Natural killer cell (primary cell): ENCODE results near the gene ARHGAP26. TPM values are rescaled to one million over a fixed set of nuclear protein-coding genes. Genes with fewer than 3 reads are reported as not detected.

Source experiments
- ATAC-seq, 3 donors: fragments of 150-1000 bp in 2 of 3; fragments of 200-7000 bp in 1 of 3; cut with Tn5 transposase; 1 replicate in 1 of 3; 2 replicates in 2 of 3; pipeline ENCODE4 v1.10.0; 2021; ENCODE audit warnings: mild to moderate bottlenecking in 2 of 3, moderate library complexity in 2 of 3
- DNase-seq, 2 donors: peaks; one replicate each; pipeline versions ENCODE4 v3.0.0 to v3.0.0-alpha.2; 2013 to 2021; ENCODE audit warnings: mixed read lengths in 1 of 2
- H3K27ac ChIP-seq: one replicate; pipeline ENCODE4 v1.5.1; 2013; ENCODE audit warnings: mild to moderate bottlenecking, low read length
- H3K27me3 ChIP-seq: one replicate; pipeline ENCODE4 v1.6.1; 2013; ENCODE audit warnings: low read length; ENCODE audit not compliant: control insufficient read depth, insufficient read depth
- H3K36me3 ChIP-seq: one replicate; pipeline ENCODE4 v1.6.1; 2013; ENCODE audit warnings: low read length; ENCODE audit not compliant: control insufficient read depth, insufficient read depth
- H3K4me1 ChIP-seq: one replicate; pipeline ENCODE4 v1.6.1; 2013; ENCODE audit warnings: low read length; ENCODE audit not compliant: control insufficient read depth, insufficient read depth
- H3K4me3 ChIP-seq: one replicate; pipeline ENCODE4 v1.5.1; 2013; ENCODE audit warnings: low read length
- H3K9me3 ChIP-seq: one replicate; pipeline ENCODE4 v1.6.1; 2013; ENCODE audit warnings: low read length; ENCODE audit not compliant: control insufficient read depth, insufficient read depth
- H3K27ac Mint-ChIP-seq, 2 donors: one replicate each; pipeline ENCODE4 v1.8.0; 2022; ENCODE audit warnings: mild to moderate bottlenecking in 2 of 2, mixed read lengths in 2 of 2, moderate library complexity in 1 of 2
- H3K27me3 Mint-ChIP-seq, 2 donors: one replicate each; pipeline ENCODE4 v1.8.0; 2022; ENCODE audit warnings: low read depth in 2 of 2, mixed read lengths in 2 of 2
- H3K36me3 Mint-ChIP-seq: one replicate; pipeline ENCODE4 v1.8.0; 2022; ENCODE audit warnings: mixed read lengths
- H3K4me1 Mint-ChIP-seq, 2 donors: one replicate each; pipeline ENCODE4 v1.8.0; 2022; ENCODE audit warnings: mixed read lengths in 2 of 2
- H3K4me3 Mint-ChIP-seq: one replicate; pipeline ENCODE4 v1.8.0; 2022; ENCODE audit warnings: mild to moderate bottlenecking, moderate library complexity, mixed read lengths
- H3K9me3 Mint-ChIP-seq, 2 donors: one replicate each; pipeline ENCODE4 v1.8.0; 2022; ENCODE audit warnings: mixed read lengths in 2 of 2
- CTCF ChIP-seq: fragments of 200-600 bp; IDR thresholded peaks from one replicate; pipeline ENCODE4 v1.8.0; 2022; ENCODE audit warnings: antibody characterized with exemption
- WGBS: methylation state at CpG from one replicate; pipeline ENCODE4 v1.1.7; 2013; ENCODE audit warnings: missing lambda C conversion rate; ENCODE audit not compliant: insufficient coverage; 5-methylcytosine and 5-hydroxymethylcytosine counted together
- intact Hi-C: fragments of 100-400 bp; cut with micrococcal nuclease; formaldehyde crosslinking; loops from one replicate; pipeline ENCODE4 v1.14.2; 2022
- total RNA-seq, 4 donors: library from RNA; stranded (reverse); fragments of 120-200 nt in 1 of 4; gene quantifications; one replicate each; pipeline versions ENCODE4 v1.2.3 to v1.2.4, GENCODE V29; 2013 to 2022

The ARHGAP26 gene
- total RNA-seq, 3 donors from 2014 or later (not counting 1 experiment from before 2014, with no cell fraction given), result 153 to 159 (median 158) TPM

- no peaks in the 10 kb centered on the region for H3K27me3 ChIP-seq
- no CpG with 5 or more reads among the region's 2 CpGs for WGBS
- no peaks in the 10 kb centered on the region for H3K4me1 ChIP-seq
- no peak for DNase-seq
- Mint-ChIP-seq H3K36me3 (peaks cover 24% of the 10 kb centered on the region), H3K27ac (no peak overlapping the region), H3K4me3 (no peak overlapping the region), H3K9me3 (no peaks in the 10 kb centered on the region), H3K4me1 (peaks cover 0 to 9% of the 10 kb centered on the region in 2 donors), H3K27me3 (no peaks in the 10 kb centered on the region)
- H3K4me3 ChIP-seq, result no peak overlapping the region
- no peak for TF ChIP-seq CTCF
- H3K9me3 ChIP-seq, result no peaks in the 10 kb centered on the region
- no peak overlapping the region for H3K27ac ChIP-seq
- ATAC-seq, result no peak
- intact Hi-C loops, result no loop called here
- H3K36me3 ChIP-seq, result peaks cover 79% of the 10 kb centered on the region
Measured at GRCh38 chr5:142905348-142905747, 135.2 kb downstream of the ARHGAP26 start.

DNA sequence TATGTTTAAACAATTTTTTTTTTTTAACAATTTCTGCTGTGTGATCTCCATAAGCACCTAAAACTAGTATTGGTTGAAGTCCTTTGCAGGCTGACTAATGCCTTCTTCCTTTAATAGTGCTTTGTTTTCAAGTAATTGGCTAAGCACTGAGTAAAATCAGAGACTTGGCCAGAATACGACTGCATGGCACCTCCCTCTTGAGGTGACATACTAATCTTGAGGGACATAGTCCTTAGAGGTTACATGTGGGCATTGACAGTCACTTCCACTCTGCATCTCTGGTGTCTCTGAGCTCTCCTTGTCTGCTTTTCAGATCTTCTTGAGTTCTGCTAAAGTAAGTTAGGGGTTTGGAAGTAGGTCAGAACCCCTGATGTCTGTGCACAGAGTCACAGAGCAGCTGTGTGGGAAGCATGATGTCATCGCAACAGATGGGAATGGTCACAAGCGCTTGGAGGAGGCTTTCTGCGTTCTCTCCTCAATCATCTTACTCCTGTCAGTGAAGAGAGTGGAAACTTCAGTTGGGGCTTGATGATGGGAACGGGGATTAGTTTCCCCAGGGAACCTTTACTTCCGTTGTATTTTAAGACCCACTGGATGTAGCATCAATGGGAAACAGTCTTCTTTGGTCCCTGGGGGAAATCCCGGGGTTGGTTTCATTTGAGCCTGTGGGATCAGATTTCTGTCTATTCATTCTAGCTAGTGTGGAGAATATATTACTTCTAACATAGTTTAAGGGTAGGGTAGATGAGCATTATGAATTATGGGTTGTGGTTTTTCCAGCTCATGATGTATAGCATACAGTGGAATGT lies 136.9 kb downstream of the ARHGAP26 start:
- no peak overlapping the region for H3K27ac Mint-ChIP-seq
- peaks cover 84% of the 10 kb centered on the region for H3K36me3 ChIP-seq
- H3K4me3 ChIP-seq, result no peak overlapping the region
- H3K9me3 ChIP-seq, result no peaks in the 10 kb centered on the region
- no peaks in the 10 kb centered on the region for H3K27me3 ChIP-seq
- no peak for TF ChIP-seq CTCF
- H3K27me3 Mint-ChIP-seq, result no peaks in the 10 kb centered on the region
- no peaks in the 10 kb centered on the region for H3K9me3 Mint-ChIP-seq
- no peaks in the 10 kb centered on the region for H3K4me1 ChIP-seq
- ATAC-seq (no peak), DNase-seq (no peak)
- peaks cover 12 to 13% of the 10 kb centered on the region in 2 donors for H3K4me1 Mint-ChIP-seq
- no peak overlapping the region for H3K4me3 Mint-ChIP-seq
- 92% methylated on average over 6 of the region's 7 CpGs for WGBS
- H3K27ac ChIP-seq, result no peak overlapping the region
- intact Hi-C loops, result no loop called here
- peaks cover 36% of the 10 kb centered on the region for H3K36me3 Mint-ChIP-seq

- no peak for ATAC-seq
- Mint-ChIP-seq H3K4me3 (no peak overlapping the region), H3K4me1 (peaks cover 20 to 26% of the 10 kb centered on the region in 2 donors), H3K36me3 (peaks cover 47% of the 10 kb centered on the region), H3K27ac (peak overlapping the region in 1 of 2 donors; percentile 34), H3K27me3 (no peaks in the 10 kb centered on the region), H3K9me3 (no peaks in the 10 kb centered on the region)
- intact Hi-C loops, result no loop called here
- Histone ChIP-seq H3K4me1 (no peaks in the 10 kb centered on the region), H3K36me3 (peaks cover 82% of the 10 kb centered on the region), H3K27ac (no peak overlapping the region), H3K27me3 (no peaks in the 10 kb centered on the region), H3K4me3 (no peak overlapping the region), H3K9me3 (no peaks in the 10 kb centered on the region)
- no peak for DNase-seq
- TF ChIP-seq CTCF, result no peak
- 92% methylated on average over 3 of the region's 3 CpGs for WGBS
Measured at GRCh38 chr5:142908659-142909058, 138.5 kb downstream of the ARHGAP26 start.
